ENCODE measurements around the gene CXCL5. TPM values are rescaled to one million over a fixed set of nuclear protein-coding genes. Genes with fewer than 3 reads are reported as not detected.

Gene CXCL5
- total RNA-seq, 3 donors from 2014 or later, result 0.15 TPM; not detected in 2

DNA sequence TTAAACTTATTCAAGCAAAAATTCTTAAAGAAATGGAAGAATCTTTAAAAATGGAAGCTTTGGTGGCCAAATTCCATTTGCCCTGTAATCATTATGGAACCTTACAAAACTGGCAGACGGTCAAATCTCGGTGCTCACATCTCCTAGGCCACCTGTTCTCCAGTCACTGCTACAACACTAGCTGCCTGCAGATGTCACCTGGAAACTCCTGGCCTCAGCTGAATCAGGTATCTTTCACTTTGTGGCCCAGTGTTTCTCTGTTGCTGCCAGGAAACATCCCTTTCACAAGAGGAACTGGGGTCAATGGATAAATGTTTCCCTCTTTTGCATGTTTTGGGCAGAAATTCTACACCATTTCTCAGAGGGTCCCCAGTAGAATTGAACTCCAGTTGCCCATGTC, 44.2 kb upstream of the CXCL5 start:
- Histone ChIP-seq H3K27ac (no peak overlapping the region), H3K4me1 (no peaks in the 10 kb centered on the region), H3K27me3 (no peaks in the 10 kb centered on the region), H3K9me3 (peaks cover 0 to 4% of the 10 kb centered on the region in 2 donors), H3K4me3 (no peak overlapping the region), H3K36me3 (no peaks in the 10 kb centered on the region)
- DNase-seq (ENCODE audit: low spot score in 2 of 2), result no peak
- intact Hi-C loops (cut with DNase I; ENCODE audit: low total_unique reads), result no loop called here
- TF ChIP-seq POLR2A (IDR thresholded peaks at IDR 0.05) (no peak), POLR2AphosphoS5 (IDR thresholded peaks at IDR 0.05) (no peak)
- TF ChIP-seq, protein P1, sequence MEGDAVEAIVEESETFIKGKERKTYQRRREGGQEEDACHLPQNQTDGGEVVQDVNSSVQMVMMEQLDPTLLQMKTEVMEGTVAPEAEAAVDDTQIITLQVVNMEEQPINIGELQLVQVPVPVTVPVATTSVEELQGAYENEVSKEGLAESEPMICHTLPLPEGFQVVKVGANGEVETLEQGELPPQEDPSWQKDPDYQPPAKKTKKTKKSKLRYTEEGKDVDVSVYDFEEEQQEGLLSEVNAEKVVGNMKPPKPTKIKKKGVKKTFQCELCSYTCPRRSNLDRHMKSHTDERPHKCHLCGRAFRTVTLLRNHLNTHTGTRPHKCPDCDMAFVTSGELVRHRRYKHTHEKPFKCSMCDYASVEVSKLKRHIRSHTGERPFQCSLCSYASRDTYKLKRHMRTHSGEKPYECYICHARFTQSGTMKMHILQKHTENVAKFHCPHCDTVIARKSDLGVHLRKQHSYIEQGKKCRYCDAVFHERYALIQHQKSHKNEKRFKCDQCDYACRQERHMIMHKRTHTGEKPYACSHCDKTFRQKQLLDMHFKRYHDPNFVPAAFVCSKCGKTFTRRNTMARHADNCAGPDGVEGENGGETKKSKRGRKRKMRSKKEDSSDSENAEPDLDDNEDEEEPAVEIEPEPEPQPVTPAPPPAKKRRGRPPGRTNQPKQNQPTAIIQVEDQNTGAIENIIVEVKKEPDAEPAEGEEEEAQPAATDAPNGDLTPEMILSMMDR (IDR thresholded peaks at IDR 0.05), result no peak

DNA sequence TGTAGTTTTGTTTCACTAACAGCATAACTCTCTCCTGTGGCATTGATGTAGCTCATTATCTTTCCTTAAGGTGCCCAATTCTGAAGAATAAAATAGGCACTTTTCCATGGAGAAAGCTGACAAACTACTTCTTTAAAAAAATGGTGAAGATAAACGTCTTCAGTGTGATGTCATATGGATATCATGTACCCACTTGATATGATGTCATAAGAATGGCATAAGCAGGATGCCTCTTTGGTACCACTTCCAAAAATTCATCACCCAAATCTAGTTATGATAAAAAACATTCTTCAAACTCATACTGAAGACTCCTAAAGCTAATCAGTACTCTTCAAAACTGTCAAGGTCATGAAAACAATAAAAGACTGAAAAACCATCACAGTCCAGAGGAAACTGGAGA, 42.9 kb upstream of the CXCL5 start:
- Histone ChIP-seq H3K27me3 (no peaks in the 10 kb centered on the region), H3K27ac (no peak overlapping the region), H3K36me3 (no peaks in the 10 kb centered on the region), H3K9me3 (no peaks in the 10 kb centered on the region), H3K4me3 (no peak overlapping the region), H3K4me1 (no peaks in the 10 kb centered on the region)
- DNase-seq (ENCODE audit: low spot score in 2 of 2), result no peak
- intact Hi-C loops (cut with DNase I; ENCODE audit: low total_unique reads), result no loop called here
- TF ChIP-seq, protein P1 (IDR thresholded peaks at IDR 0.05), result no peak
- no peak for TF ChIP-seq POLR2A (IDR thresholded peaks at IDR 0.05)
- TF ChIP-seq POLR2AphosphoS5 (IDR thresholded peaks at IDR 0.05), result no peak

DNA sequence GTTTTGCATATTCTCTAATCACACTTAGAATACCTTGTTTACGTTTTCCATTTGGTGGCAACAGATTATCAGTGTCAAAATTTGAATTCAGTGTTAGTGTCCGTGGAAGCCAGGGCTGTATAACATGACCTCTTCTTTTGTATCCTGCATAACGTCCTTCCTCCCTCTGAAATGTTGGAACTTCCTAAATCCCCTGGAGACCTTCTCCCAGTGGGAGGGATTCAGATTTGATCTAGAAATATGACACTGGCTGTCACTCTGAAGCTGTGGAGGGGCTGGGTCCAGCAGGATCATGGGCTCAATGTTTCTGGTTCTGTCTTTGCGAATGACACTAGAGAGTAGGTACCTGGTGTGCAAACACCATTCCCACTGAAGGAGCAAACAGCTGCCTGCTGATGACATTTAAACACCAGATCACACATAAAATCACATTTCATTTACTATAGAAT, 40.9 kb upstream of the CXCL5 start:
- peak overlapping the region; percentile 63 to 85 (median 75) for H3K4me3 ChIP-seq
- H3K27ac ChIP-seq, result no peak overlapping the region

DNA sequence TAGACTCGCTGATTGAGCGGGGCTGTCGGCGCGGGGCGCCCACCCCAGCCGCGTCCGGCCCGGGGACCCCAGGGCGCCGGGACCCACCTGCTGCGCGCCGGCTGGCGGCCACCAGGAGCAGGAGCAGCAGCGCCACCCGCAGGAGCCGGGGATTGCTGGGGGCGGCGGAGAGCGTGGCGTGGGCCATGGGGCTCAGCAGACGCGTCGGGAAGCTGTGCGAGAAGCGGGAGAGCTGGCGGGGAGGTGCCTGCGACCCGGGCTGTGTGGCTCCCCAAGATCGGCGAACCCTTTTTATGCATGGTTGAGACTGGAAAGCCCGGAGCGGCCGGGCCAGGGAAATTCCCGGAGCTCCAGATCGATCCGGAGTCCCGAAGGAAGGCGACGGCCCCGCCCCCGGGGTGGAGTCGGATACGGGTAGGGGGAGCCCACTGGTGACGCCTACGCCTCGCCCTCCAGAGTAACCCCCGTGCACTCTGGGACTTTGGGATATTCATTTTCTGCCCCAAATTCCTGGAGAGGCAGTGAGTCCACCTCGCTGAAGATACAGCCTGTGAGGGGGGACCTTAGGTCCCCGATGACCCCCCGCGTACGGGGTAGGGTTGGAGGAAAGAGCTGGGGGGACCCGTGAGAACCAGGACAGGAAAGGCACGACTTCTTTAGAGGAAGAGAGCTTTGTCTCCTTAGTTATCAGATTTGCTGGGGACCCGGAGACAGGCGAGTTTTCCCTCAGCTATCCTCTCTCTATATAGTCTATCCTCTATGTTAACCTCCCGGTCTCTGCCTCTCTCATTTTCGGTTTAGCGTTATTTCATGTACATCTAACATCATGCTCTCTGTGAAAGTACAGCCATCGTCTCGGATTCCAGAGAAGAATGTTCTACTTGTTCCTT, 40.2 kb upstream of the CXCL5 start, which contains the start of gene CXCL3:
Gene CXCL3 (minus strand): TSS at position 265 of the 890 bp plus-strand sequence. CDS start 78 bp downstream, at position 187.
- peak; percentile 53 for DNase-seq (ENCODE audit: low spot score in 2 of 2)
- no peaks in the 10 kb centered on the region for H3K9me3 ChIP-seq
- H3K4me1 ChIP-seq, result no peaks in the 10 kb centered on the region
- TF ChIP-seq POLR2AphosphoS5 (IDR thresholded peaks at IDR 0.05) (no peak), POLR2A (IDR thresholded peaks at IDR 0.05) (no peak)
- TF ChIP-seq, protein P1 (IDR thresholded peaks at IDR 0.05), result peak in 2 of 3 donors; percentile 22 to 52
- peak within 1 kb of the TSS; percentile 76 to 77 for H3K27ac ChIP-seq
- peak within 1 kb of the TSS; percentile 63 to 85 (median 75) for H3K4me3 ChIP-seq
- no peaks in the 10 kb centered on the region for H3K27me3 ChIP-seq
- intact Hi-C loops (cut with DNase I; ENCODE audit: low total_unique reads), result no loop called here
- no peaks in the 10 kb centered on the region for H3K36me3 ChIP-seq

More for the DNA sequence above, 40.9 kb upstream of the CXCL5 start:
- no peaks in the 10 kb centered on the region for H3K36me3 ChIP-seq
- no peaks in the 10 kb centered on the region for H3K27me3 ChIP-seq
- no peaks in the 10 kb centered on the region for H3K4me1 ChIP-seq
- intact Hi-C loops (cut with DNase I; ENCODE audit: low total_unique reads), result no loop called here
- DNase-seq (ENCODE audit: low spot score in 2 of 2), result no peak
- H3K9me3 ChIP-seq, result no peaks in the 10 kb centered on the region
- TF ChIP-seq POLR2A (IDR thresholded peaks at IDR 0.05) (no peak), POLR2AphosphoS5 (IDR thresholded peaks at IDR 0.05) (no peak)
- TF ChIP-seq, protein P1 (IDR thresholded peaks at IDR 0.05), result no peak

GRCh38 chr4:74038086-74038424, 39.6 kb upstream of the CXCL5 start:
- TF ChIP-seq, protein P1 (IDR thresholded peaks at IDR 0.05), result no peak
- TF ChIP-seq POLR2AphosphoS5 (IDR thresholded peaks at IDR 0.05) (no peak), POLR2A (IDR thresholded peaks at IDR 0.05) (no peak)
- Histone ChIP-seq H3K27ac (peak overlapping the region; percentile 76 to 77), H3K4me1 (no peaks in the 10 kb centered on the region), H3K4me3 (peak overlapping the region; percentile 63 to 85 (median 75)), H3K9me3 (no peaks in the 10 kb centered on the region), H3K27me3 (no peaks in the 10 kb centered on the region), H3K36me3 (no peaks in the 10 kb centered on the region)
- intact Hi-C loops (cut with DNase I; ENCODE audit: low total_unique reads), result no loop called here
- no peak for DNase-seq (ENCODE audit: low spot score in 2 of 2)

Measured in breast epithelium (tissue), 4 donors.